ENCODE results near the gene SLC49A3.
"Not testable (repeated sequence)": the region's sequence is repeated elsewhere in the genome, so short reads cannot be mapped to it uniquely, and the experiment has no call there.

The SLC49A3 gene

DNA sequence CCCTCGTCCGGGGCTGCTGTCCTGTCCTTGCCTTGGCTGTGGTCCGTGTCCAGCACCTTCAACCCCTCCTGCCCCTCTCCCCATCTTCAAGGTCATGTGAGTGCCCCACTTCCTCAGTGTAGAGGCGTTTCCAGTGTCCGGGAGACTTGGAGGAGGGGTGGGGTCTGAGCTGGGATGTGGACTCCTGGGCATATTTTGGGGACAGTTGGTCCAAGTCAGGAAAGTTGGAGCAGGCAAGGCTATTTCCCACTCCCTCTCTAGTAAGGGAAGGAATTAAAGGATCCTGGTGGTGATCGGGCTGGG, 19.6 kb upstream of the SLC49A3 start:
- Histone ChIP-seq H3K4me1 (ENCODE audit: control insufficient read depth, insufficient read depth, low read length) (peaks cover 26% of the 10 kb centered on the region), H3K36me3 (ENCODE audit: control insufficient read depth in 2 of 2, insufficient read depth in 2 of 2, low read length in 2 of 2) (peaks cover 0 to 2% of the 10 kb centered on the region in 2 donors), H3K27me3 (ENCODE audit: control insufficient read depth in 1 of 2, insufficient read depth in 2 of 2, low read length in 2 of 2) (no peaks in the 10 kb centered on the region), H3K27ac (ENCODE audit: low read length) (no peak overlapping the region), H3K9ac (ENCODE audit: low read length in 2 of 2) (no peak overlapping the region), H3K9me3 (ENCODE audit: control insufficient read depth in 2 of 2, low read length in 2 of 2) (no peaks in the 10 kb centered on the region), H3K4me3 (ENCODE audit: low read length in 2 of 2) (peak overlapping the region in 1 of 2 donors; percentile 22)

DNA sequence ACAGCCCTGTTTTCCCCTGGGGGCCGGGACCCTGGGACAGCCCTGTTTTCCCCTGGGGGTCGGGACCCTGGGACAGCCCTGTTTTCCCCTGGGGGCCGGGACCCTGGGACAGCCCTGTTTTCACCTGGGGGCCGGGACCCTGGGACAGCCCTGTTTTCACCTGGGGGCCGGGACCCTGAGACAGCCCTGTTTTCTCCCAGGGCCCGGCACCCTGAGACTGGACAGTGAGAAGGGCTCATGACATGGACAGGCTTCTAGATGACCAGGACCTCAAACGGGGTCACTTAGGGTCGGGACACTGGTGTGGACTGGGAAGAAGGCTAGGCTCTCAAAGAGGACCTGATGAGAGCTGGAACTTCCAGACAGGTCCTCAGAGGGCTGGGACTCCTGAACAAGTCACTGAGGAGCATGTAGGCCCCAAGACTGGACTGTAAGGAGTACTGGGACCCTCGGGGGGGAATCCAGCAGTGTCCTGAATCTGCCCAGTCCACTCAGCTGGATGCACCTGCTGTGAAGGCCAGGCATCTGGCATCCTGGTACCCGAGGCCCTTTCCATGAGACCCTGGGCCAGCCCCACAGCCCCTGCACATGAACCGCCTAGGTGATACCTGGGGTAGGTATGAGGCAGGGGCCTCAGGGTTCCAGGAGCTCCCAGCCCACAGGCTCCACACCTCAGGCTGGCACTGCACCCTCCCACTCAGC, 19.1 kb upstream of the SLC49A3 start:
- Histone ChIP-seq H3K9me3 (ENCODE audit: control insufficient read depth in 2 of 2, low read length in 2 of 2) (no peaks in the 10 kb centered on the region), H3K36me3 (ENCODE audit: control insufficient read depth in 2 of 2, insufficient read depth in 2 of 2, low read length in 2 of 2) (peaks cover 0 to 2% of the 10 kb centered on the region in 2 donors), H3K4me1 (ENCODE audit: control insufficient read depth, insufficient read depth, low read length) (peaks cover 26% of the 10 kb centered on the region), H3K27me3 (ENCODE audit: control insufficient read depth in 1 of 2, insufficient read depth in 2 of 2, low read length in 2 of 2) (no peaks in the 10 kb centered on the region), H3K9ac (ENCODE audit: low read length in 2 of 2) (peak overlapping the region; percentile 42 to 51), H3K4me3 (ENCODE audit: low read length in 2 of 2) (peak overlapping the region in 1 of 2 donors; percentile 22), H3K27ac (ENCODE audit: low read length) (no peak overlapping the region)

GRCh38 chr4:706834-707598, 18.1 kb upstream of the SLC49A3 start:
- Histone ChIP-seq H3K9me3 (ENCODE audit: control insufficient read depth in 2 of 2, low read length in 2 of 2) (no peaks in the 10 kb centered on the region), H3K4me3 (ENCODE audit: low read length in 2 of 2) (peak overlapping the region; percentile 67 to 72), H3K36me3 (ENCODE audit: control insufficient read depth in 2 of 2, insufficient read depth in 2 of 2, low read length in 2 of 2) (peaks cover 0 to 2% of the 10 kb centered on the region in 2 donors), H3K27ac (ENCODE audit: low read length) (no peak overlapping the region), H3K27me3 (ENCODE audit: control insufficient read depth in 1 of 2, insufficient read depth in 2 of 2, low read length in 2 of 2) (no peaks in the 10 kb centered on the region), H3K4me1 (ENCODE audit: control insufficient read depth, insufficient read depth, low read length) (peaks cover 26% of the 10 kb centered on the region), H3K9ac (ENCODE audit: low read length in 2 of 2) (peak overlapping the region; percentile 69 to 98)

DNA sequence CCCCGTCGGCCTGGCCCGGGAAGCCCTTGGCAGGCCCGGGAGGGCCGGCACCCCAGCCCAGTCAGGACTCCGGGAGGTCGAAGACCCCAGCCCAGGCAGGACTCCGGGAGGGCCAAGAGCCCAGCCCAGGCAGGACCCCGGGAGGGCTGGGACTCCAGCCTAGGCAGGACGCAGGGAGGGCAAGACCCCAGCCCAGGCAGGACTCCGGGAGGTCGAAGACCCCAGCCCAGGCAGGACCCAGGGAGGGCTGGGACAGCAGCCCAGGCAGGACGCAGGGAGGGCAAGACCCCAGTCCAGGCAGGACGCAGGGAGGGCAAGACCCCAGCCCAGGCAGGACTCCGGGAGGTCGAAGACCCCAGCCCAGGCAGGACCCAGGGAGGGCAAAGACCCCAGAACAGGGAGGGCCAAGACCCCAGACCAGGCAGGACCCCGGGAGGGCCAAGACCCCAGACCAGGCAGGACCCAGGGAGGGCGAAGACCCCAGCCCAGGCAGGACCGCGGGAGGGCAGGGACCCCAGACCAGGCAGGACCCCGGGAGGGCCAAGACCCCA, 17.2 kb upstream of the SLC49A3 start:
- Histone ChIP-seq H3K27ac (ENCODE audit: low read length) (peak overlapping the region; percentile 37), H3K4me3 (ENCODE audit: low read length in 2 of 2) (peak overlapping the region; percentile 87 to 89), H3K9ac (ENCODE audit: low read length in 2 of 2) (peak overlapping the region; percentile 97 to 98), H3K4me1 (ENCODE audit: control insufficient read depth, insufficient read depth, low read length) (peaks cover 26% of the 10 kb centered on the region)
- not testable (repeated sequence) for H3K27me3 ChIP-seq (ENCODE audit: control insufficient read depth in 1 of 2, insufficient read depth in 2 of 2, low read length in 2 of 2); H3K36me3 ChIP-seq (ENCODE audit: control insufficient read depth in 2 of 2, insufficient read depth in 2 of 2, low read length in 2 of 2); H3K9me3 ChIP-seq (ENCODE audit: control insufficient read depth in 2 of 2, low read length in 2 of 2)

GRCh38 chr4:705278-706082, 16.5 kb upstream of the SLC49A3 start, which contains the start of gene PCGF3:
Gene PCGF3, plus strand, starts transcription at chr4:705832. Its CDS starts 27,849 bp downstream, at chr4:733681.
- Histone ChIP-seq H3K9ac (ENCODE audit: low read length in 2 of 2) (peak within 1 kb of the TSS; percentile 97 to 98), H3K27ac (ENCODE audit: low read length) (peak within 1 kb of the TSS; percentile 37), H3K4me3 (ENCODE audit: low read length in 2 of 2) (peak within 1 kb of the TSS; percentile 87 to 89), H3K9me3 (ENCODE audit: control insufficient read depth in 2 of 2, low read length in 2 of 2) (no peaks in the 10 kb centered on the region), H3K4me1 (ENCODE audit: control insufficient read depth, insufficient read depth, low read length) (peaks cover 26% of the 10 kb centered on the region), H3K36me3 (ENCODE audit: control insufficient read depth in 2 of 2, insufficient read depth in 2 of 2, low read length in 2 of 2) (peaks cover 0 to 2% of the 10 kb centered on the region in 2 donors), H3K27me3 (ENCODE audit: control insufficient read depth in 1 of 2, insufficient read depth in 2 of 2, low read length in 2 of 2) (no peaks in the 10 kb centered on the region)

DNA sequence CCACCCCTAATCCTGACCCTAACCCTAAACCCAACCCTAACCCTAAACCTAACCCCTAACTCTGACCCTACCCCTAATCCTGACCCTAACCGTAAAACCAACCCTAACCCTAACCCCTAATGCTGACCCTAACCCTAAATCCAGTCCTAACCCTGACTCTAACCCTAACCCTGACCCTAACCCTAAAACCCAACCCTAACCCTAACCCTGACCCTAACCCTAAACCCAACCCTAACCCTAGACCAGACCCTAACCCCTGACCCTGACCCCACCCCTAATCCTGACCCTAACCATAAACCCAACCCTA, 16.0 kb upstream of the SLC49A3 start:
- Histone ChIP-seq H3K27ac (ENCODE audit: low read length) (no peak overlapping the region), H3K4me1 (ENCODE audit: control insufficient read depth, insufficient read depth, low read length) (peaks cover 26% of the 10 kb centered on the region), H3K27me3 (ENCODE audit: control insufficient read depth in 1 of 2, insufficient read depth in 2 of 2, low read length in 2 of 2) (no peaks in the 10 kb centered on the region), H3K36me3 (ENCODE audit: control insufficient read depth in 2 of 2, insufficient read depth in 2 of 2, low read length in 2 of 2) (no peaks in the 10 kb centered on the region), H3K9ac (ENCODE audit: low read length in 2 of 2) (peak overlapping the region; percentile 47 to 69), H3K9me3 (ENCODE audit: control insufficient read depth in 2 of 2, low read length in 2 of 2) (no peaks in the 10 kb centered on the region), H3K4me3 (ENCODE audit: low read length in 2 of 2) (peak overlapping the region; percentile 87 to 89)

DNA sequence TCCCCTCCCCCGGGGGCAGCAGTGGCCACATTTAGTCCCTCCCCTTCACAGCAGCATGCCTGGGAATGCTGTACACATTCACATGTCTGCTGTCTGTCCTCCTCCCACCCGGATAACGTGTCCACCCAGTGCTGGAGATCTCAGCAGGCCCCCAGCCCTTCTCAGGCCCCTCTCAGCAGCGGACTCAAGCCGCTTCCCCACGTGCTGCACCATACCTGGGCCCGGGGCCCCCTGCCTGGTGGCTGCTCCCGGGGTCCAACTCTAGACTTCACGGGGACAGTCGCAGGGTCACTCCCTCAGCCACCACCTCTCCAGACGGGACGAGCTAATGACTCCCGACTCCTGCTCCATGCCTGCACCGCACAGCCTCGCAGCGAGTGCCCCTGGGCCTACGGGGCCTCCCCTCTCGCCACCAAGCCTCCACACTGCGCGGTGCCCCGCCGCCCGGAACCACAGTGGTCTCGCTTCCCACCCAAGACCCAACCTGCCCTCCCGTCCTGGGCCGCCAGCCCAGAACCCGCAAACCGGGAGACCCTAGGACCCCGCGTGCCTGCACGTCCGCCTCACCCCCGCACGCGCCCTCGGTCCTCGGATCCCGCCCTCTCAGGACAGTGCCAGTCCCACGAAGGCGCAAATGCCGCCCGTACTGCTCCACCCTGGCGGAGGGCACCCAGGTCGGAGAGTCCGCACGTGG, 15.4 kb upstream of the SLC49A3 start:
- H3K9me3 ChIP-seq (ENCODE audit: control insufficient read depth in 2 of 2, low read length in 2 of 2), result no peaks in the 10 kb centered on the region
- H3K9ac ChIP-seq (ENCODE audit: low read length in 2 of 2), result no peak overlapping the region
- H3K27me3 ChIP-seq (ENCODE audit: control insufficient read depth in 1 of 2, insufficient read depth in 2 of 2, low read length in 2 of 2), result no peaks in the 10 kb centered on the region
- H3K27ac ChIP-seq (ENCODE audit: low read length), result no peak overlapping the region
- no peaks in the 10 kb centered on the region for H3K36me3 ChIP-seq (ENCODE audit: control insufficient read depth in 2 of 2, insufficient read depth in 2 of 2, low read length in 2 of 2)
- peaks cover 26% of the 10 kb centered on the region for H3K4me1 ChIP-seq (ENCODE audit: control insufficient read depth, insufficient read depth, low read length)
- no peak overlapping the region for H3K4me3 ChIP-seq (ENCODE audit: low read length in 2 of 2)

DNA sequence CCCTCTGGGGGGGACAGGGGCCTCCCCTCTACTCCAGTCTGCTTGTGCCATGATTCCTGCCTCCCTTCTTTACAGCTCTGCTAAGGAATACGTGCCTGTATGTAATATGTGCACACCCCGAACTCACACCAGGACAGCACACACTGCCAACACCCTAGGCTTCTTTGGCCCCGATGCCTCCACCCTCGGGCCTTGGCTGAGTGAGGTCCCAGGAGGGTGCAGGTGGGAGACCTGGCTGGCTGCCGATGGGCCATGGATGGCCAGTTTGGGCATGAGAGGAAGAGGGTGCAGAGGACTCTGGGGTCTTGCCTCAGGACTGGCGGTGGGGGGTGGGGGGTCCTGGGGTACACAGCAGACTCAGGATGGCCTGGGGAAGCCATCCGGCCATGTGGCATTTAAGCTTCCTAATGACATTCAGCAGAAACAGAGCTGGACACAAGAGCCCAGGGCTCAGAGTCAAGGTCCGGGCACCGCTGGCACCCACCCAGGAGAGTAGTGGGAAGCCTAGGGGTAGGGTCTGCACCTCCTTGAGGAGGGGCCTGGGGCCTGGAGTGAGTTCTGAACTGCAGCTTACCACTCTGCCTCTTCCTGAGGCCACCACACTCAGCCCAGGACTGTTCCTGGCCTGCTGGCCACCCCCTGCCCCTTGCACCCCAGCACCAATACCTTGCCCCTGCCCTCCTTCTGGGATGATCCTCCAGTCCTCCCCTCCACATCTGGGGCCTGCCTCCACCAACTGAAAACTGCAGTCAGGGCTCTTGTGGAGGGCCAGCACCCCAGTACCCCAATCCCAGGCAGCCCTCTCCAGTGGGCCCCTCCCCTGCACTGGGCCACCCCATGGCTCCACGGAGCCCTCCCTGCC, 14.6 kb upstream of the SLC49A3 start:
- Histone ChIP-seq H3K27me3 (ENCODE audit: control insufficient read depth in 1 of 2, insufficient read depth in 2 of 2, low read length in 2 of 2) (no peaks in the 10 kb centered on the region), H3K27ac (ENCODE audit: low read length) (no peak overlapping the region), H3K36me3 (ENCODE audit: control insufficient read depth in 2 of 2, insufficient read depth in 2 of 2, low read length in 2 of 2) (no peaks in the 10 kb centered on the region), H3K9ac (ENCODE audit: low read length in 2 of 2) (no peak overlapping the region), H3K9me3 (ENCODE audit: control insufficient read depth in 2 of 2, low read length in 2 of 2) (no peaks in the 10 kb centered on the region), H3K4me1 (ENCODE audit: control insufficient read depth, insufficient read depth, low read length) (peaks cover 24% of the 10 kb centered on the region), H3K4me3 (ENCODE audit: low read length in 2 of 2) (no peak overlapping the region)

DNA sequence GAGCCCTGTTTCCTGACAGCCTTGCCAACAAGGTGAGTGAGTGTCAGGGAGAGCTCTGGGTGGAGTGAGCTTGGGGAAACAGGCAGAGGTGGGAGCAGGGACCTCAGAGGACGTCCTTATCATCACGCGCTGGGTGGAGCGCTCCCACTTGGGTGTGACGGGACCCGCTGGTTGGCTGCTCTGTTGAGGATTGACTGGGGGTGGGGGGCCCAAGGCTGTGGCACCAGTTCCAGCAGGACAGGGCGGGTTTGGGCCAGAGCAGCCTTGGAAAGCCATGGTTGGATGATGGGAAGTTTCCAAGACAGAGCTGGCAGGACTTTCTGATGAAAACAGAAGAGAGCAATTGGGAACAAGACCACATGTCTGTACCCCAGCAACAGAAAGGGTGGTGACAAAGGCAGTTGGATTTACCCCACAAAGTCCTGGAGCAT, 13.7 kb upstream of the SLC49A3 start:
- no peaks in the 10 kb centered on the region for H3K36me3 ChIP-seq (ENCODE audit: control insufficient read depth in 2 of 2, insufficient read depth in 2 of 2, low read length in 2 of 2)
- H3K9ac ChIP-seq (ENCODE audit: low read length in 2 of 2), result no peak overlapping the region
- H3K4me3 ChIP-seq (ENCODE audit: low read length in 2 of 2), result no peak overlapping the region
- H3K27me3 ChIP-seq (ENCODE audit: control insufficient read depth in 1 of 2, insufficient read depth in 2 of 2, low read length in 2 of 2), result no peaks in the 10 kb centered on the region
- H3K27ac ChIP-seq (ENCODE audit: low read length), result no peak overlapping the region
- no peaks in the 10 kb centered on the region for H3K9me3 ChIP-seq (ENCODE audit: control insufficient read depth in 2 of 2, low read length in 2 of 2)
- H3K4me1 ChIP-seq (ENCODE audit: control insufficient read depth, insufficient read depth, low read length), result peaks cover 17% of the 10 kb centered on the region
